Bronchial smooth muscle cell (primary cell): ENCODE results near the gene MAN1B1. TPM values are rescaled to one million over a fixed set of nuclear protein-coding genes. Genes with fewer than 3 reads are reported as not detected.

Experiments used
- total RNA-seq: library from RNA; depleted of rRNA; stranded (reverse); fragments of >200 nt; gene quantifications from 2 replicates; pipeline ENCODE4 v1.2.1, GENCODE V29; 2014

Gene MAN1B1
- total RNA-seq, result 73.7 and 76.9 TPM in 2 replicates

DNA sequence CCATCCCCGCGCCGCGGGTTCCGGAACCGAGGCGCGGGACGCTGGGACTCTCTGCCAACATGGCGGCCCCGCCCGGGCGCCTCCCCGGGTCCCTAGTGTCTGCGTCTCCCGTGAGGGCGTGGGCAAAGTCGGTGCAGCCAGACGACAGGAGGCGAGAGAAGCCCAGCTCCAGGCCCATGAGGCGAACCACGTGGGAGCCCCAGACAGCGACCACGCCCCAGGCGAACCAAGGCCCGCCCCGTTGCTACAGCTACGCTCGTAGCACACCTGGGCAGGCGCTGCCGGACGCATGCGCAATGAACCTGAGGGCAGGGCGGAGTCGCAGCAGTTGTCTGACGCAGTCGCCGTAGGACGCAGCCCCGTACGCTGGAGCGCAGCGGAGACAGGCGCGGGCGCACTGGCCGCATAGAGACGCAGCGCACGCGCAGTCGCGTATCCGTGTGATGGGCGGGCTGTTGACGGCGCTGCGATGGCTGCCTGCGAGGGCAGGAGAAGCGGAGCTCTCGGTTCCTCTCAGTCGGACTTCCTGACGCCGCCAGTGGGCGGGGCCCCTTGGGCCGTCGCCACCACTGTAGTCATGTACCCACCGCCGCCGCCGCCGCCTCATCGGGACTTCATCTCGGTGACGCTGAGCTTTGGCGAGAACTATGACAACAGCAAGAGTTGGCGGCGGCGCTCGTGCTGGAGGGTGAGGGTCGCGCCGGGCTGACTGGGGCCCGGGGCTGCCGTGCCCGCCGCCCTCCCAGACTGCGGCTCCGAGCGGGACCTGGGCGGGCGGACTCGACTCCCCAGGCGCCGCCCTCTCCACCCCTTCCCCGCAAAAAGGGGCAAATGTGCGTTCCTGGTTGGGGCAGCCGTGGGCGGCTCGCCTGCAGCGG is at the start of gene MAN1B1:
MAN1B1 (plus strand) TSS at position 455 of the 878 bp plus-strand sequence; CDS start at position 470, 15 bp downstream.

DNA sequence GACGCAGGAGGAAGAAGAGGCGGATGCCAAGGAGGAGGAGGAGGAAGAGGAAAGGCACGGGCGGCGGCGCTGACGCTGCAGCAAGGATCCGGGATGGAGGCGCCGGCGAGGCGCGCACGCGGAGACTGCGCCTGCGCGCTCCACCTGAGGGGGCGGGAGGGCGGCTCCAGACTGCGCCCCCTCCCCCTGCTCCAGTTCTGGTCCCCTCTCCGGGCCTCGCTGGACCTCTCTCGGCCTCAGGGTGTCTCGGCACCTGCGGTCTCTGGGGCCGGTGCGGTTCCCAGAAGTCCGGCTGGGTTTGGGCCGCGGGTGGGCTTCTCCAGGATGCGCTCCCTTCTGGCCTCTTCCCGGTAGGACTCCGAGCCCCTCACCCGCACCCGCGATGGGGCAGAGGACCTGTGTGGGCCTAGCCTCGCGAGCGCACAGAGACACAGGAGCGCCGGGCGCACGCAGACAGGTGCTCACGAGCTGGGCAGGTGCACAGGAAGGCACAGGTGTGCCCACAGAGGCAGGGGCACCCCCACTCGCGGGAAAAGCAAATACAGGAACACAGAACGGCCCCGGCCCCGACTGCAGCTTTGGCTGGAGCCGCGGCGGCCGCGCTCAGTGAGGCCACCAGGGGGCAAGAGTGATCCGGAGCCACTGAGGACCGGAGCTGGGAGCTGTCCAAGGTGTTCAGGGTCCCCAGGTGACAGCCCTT is 40.5 kb upstream of the MAN1B1 start, which contains the start of gene NPDC1:
NPDC1 (minus strand) TSS at position 90 of the 700 bp plus-strand sequence. CDS start 188 bp downstream, outside the sequence.

DNA sequence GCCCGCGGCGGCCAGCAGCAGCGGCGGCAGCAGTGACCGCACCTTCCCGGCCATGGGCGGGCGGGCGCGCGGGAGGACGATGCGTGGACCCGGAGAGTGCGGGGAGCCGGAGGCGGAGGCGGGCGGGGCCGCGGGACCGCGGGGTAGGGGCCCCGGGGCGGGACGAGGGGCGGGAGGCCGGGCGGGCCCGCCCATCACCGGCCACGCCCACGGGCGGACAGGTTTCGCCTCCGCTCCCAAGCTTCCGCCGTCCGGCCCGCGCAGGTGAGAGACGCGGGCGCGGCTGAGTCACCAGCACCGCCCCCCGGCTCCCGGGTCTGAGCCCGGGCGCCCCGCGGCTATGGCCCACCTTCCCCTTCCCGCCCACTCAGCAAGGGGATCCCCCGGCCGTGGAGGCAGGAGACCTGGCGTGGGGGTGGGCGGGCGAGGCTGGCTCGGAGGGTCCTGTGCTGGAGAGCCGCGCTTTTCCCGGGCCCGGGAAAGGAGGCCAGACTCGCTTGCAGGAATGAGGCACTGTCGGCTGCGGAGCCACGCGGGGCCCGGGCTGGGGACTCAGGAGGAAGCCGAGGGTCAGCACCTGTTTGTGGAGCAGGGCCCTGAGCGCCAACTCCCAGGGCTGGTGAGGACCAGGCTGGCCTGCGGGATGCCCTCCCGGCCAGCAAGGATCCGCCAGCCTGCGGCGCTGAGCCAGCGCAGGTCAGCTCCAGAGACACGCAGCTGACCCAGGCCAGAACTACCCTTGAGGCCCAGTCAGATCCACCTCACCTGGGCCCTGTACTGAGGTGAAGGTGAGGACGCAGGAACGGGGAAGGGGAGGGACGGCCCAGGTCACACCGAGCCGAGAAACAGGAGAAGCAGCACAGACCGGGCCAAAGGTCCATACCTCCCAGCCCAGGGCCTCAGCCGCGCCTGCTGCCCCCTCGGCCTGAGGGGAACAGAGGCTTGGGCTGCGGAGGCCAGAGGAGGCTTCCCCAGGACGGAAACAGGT is 32.5 kb upstream of the MAN1B1 start, which contains the start of gene ENTPD2:
ENTPD2 (minus strand) TSS at position 118 of the 988 bp plus-strand sequence; CDS start at position 54, 64 bp downstream.

DNA sequence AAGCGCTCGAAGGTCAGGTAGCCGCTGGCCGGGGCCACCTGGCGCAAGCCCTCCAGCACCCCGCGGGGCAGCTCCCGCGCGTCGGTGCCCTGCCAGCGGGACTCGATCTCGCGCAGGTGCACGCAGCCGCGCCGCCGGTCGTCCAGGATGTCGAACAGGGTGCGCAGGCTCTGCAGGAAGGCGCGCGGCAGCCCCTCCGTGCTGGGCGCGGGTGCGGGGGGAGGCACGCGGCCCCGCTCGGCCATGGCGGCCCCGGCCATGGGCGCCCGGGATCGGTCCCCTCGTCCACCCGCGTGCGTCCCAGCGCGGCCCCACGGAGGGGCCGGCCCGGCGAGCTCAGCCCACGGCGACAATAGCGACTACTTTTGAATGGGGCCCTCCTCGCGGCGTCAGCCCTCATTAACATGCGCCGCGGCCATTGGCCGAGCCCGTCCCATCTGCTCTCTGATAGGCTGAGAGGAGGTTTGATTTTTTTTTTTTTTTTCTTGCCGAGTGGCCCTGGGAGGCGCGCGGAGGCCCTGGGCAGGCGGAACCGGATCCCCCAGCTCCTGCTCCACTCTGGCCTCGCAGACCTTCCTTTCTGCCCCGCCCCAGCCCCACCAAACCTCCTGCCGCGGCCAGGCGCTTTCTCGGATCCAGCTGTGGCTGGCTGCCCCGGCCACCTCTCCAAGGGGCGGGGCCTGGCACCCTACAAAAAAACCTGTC is 16.4 kb upstream of the MAN1B1 start, which contains the start of gene SAPCD2:
SAPCD2 (minus strand) TSS at position 357 of the 705 bp plus-strand sequence; CDS start at position 260, 97 bp downstream.

DNA sequence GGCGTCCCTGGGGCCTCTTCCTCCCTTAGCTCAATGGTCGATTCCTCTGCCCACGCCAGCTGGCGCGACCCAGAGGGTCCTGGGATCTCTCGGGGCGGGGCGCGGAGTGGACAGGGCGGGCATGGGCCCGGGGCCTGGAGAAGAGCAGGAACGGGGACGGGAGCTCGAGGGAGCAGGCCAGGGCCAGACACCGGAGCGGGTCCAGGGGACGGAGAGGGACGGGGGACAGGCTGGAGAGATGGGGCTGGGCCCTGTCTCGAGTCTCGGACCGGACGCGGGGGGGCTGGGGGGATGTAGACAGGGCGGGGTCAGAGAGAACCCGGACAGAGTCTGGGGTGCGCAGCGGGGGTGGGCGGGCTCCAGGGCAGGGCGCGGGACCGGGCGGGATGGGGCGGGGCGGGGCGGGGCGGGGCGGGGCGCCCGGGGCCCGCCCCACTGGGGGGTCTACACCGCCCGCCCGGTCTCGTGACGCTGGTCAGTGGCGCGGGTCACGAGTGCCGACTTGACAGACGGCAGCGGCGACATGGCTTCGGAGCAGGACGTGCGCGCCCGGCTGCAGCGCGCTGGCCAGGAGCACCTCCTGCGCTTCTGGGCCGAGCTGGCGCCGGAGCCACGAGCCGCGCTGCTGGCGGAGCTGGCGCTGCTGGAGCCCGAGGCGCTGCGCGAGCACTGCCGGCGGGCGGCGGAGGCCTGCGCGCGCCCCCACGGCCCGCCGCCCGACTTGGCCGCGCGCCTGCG is 9.6 kb upstream of the MAN1B1 start, which contains the start of gene UAP1L1:
UAP1L1 (plus strand) TSS at position 508 of the 738 bp plus-strand sequence; CDS start at position 524, 16 bp downstream.

DNA sequence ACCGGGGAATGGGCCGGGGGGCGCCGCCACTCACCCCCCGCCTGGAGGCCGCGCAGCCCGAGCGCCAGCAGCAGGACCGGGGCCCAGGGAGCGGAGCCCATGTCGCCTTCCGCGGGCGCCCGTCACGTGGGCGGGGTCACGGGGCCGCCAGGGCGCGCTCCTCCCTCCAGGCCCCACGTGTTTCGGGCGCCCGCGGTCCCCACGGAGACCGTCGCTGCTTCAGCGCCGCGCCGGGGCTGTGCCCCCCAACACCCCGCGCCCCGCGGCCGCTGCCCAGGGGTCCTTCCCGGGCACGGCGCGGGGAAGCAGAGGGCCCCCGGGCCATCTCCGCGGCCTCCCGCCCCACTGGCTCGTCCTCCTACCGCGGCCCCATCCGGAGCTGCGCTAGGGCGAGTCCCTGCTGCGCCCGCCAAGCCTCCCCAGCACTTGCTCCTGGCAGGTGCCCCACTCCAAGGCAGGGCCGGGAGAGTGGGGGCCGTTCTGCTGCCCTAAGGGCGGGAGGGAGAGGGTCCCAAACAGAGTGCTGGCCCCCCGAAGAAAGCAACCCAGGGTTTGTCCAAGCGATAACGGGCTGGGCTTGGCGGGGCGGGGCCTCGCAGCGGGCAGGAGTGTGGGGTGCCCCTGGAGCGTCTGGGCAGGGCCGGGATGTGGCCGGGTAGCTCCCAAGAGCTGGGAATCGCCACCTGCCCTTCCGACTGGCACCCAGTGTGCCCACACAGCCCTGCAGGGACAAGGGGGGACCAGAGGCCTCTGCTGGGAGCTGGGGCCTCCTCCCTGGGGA is 28.0 kb downstream of the MAN1B1 start, which contains the start of gene DPP7:
DPP7 (minus strand) TSS at position 121 of the 781 bp plus-strand sequence; CDS start at position 101, 20 bp downstream.

DNA sequence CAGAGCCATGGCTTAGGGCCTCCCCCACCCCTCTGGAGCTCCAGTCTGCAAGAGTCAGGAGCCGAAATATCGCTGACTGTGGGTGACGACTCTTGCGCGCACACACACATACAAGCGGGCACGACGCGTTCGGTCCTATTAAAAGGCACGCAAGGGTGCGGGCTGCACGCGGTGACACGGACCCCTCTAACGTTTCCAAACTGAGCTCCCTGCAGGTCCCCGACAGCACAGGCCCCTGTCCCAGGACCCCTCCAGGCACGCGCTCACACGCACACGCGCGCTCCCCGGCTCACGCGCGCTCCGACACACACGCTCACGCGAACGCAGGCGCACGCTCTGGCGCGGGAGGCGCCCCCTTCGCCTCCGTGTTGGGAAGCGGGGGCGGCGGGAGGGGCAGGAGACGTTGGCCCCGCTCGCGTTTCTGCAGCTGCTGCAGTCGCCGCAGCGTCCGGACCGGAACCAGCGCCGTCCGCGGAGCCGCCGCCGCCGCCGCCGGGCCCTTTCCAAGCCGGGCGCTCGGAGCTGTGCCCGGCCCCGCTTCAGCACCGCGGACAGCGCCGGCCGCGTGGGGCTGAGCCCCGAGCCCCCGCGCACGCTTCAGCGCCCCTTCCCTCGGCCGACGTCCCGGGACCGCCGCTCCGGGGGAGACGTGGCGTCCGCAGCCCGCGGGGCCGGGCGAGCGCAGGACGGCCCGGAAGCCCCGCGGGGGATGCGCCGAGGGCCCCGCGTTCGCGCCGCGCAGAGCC is 52.1 kb downstream of the MAN1B1 start, which contains the start of gene GRIN1:
GRIN1 (plus strand) TSS at position 433 of the 746 bp plus-strand sequence. CDS start 333 bp downstream, outside the sequence.

Other genes starting within 250 kb of the MAN1B1 start
- gene AJM1, start 244.5 kb upstream of the MAN1B1 start, total RNA-seq, result 0.95 and 1.5 TPM in 2 replicates
- 177 and 292 TPM in 2 replicates for gene PHPT1, start 237.6 kb upstream of the MAN1B1 start, total RNA-seq
- 0.32 and 1.1 TPM in 2 replicates for gene MAMDC4, start 234.6 kb upstream of the MAN1B1 start, total RNA-seq
- 386 and 552 TPM in 2 replicates for gene EDF1, start 220.7 kb upstream of the MAN1B1 start, total RNA-seq
- gene TRAF2, start 200.5 kb upstream of the MAN1B1 start, total RNA-seq, result 6.0 and 9.2 TPM in 2 replicates
- 107 and 184 TPM in 2 replicates for gene FBXW5, start 142.2 kb upstream of the MAN1B1 start, total RNA-seq
- 0.32 and 0.69 TPM in 2 replicates for gene C8G, start 141.7 kb upstream of the MAN1B1 start, total RNA-seq
- gene LCN12, start 134.7 kb upstream of the MAN1B1 start, total RNA-seq, result not detected in 2 replicates
- gene PTGDS, start 109.5 kb upstream of the MAN1B1 start, total RNA-seq, result 0.79 and 6.0 TPM in 2 replicates
- gene LCNL1, start 104.0 kb upstream of the MAN1B1 start, total RNA-seq, result 0.16 and 0.34 TPM in 2 replicates
- gene PAXX, start 94.6 kb upstream of the MAN1B1 start, total RNA-seq, result 5.8 and 8.5 TPM in 2 replicates
- gene CLIC3, start 90.4 kb upstream of the MAN1B1 start, total RNA-seq, result 6.8 and 8.2 TPM in 2 replicates
- gene ABCA2, start 58.7 kb upstream of the MAN1B1 start, total RNA-seq, result 14.2 and 23.9 TPM in 2 replicates
- not detected in 2 replicates for gene FUT7, start 54.9 kb upstream of the MAN1B1 start, total RNA-seq
- gene NPDC1, start 40.8 kb upstream of the MAN1B1 start, total RNA-seq, result 11.5 and 13.1 TPM in 2 replicates
- under 0.01 TPM in 1 of 2 replicates, not detected in the other for gene ENTPD2, start 32.9 kb upstream of the MAN1B1 start, total RNA-seq
- gene SAPCD2, start 16.4 kb upstream of the MAN1B1 start, total RNA-seq, result 0.26 and 0.47 TPM in 2 replicates
- 16.2 and 18.1 TPM in 2 replicates for gene UAP1L1, start 9.5 kb upstream of the MAN1B1 start, total RNA-seq
- 67.8 and 115 TPM in 2 replicates for gene DPP7, start 27.7 kb downstream of the MAN1B1 start, total RNA-seq
- gene GRIN1, start 52.2 kb downstream of the MAN1B1 start, total RNA-seq, result under 0.01 TPM in 1 of 2 replicates, not detected in the other
- not detected in 2 replicates for gene LRRC26, start 83.1 kb downstream of the MAN1B1 start, total RNA-seq
- not detected in 2 replicates for gene TMEM210, start 85.1 kb downstream of the MAN1B1 start, total RNA-seq
- gene ANAPC2, start 101.6 kb downstream of the MAN1B1 start, total RNA-seq, result 27.1 and 29.3 TPM in 2 replicates
- 58.4 and 64.2 TPM in 2 replicates for gene SSNA1, start 101.7 kb downstream of the MAN1B1 start, total RNA-seq
- 3.9 and 5.4 TPM in 2 replicates for gene TPRN, start 113.8 kb downstream of the MAN1B1 start, total RNA-seq
- gene TMEM203, start 118.7 kb downstream of the MAN1B1 start, total RNA-seq, result 26.8 and 30.9 TPM in 2 replicates
- 2.2 and 2.3 TPM in 2 replicates for gene NDOR1, start 118.7 kb downstream of the MAN1B1 start, total RNA-seq
- 0.09 and 0.16 TPM in 2 replicates for gene RNF208, start 135.3 kb downstream of the MAN1B1 start, total RNA-seq
- gene CYSRT1, start 138.2 kb downstream of the MAN1B1 start, total RNA-seq, result 0.17 and 0.63 TPM in 2 replicates
- 0.09 TPM in 1 of 2 replicates, not detected in the other for gene RNF224, start 140.5 kb downstream of the MAN1B1 start, total RNA-seq
- gene SLC34A3, start 143.9 kb downstream of the MAN1B1 start, total RNA-seq, result not detected in 2 replicates
- 84.7 and 125 TPM in 2 replicates for gene TUBB4B, start 154.3 kb downstream of the MAN1B1 start, total RNA-seq
- gene STPG3, start 164.3 kb downstream of the MAN1B1 start, total RNA-seq, result 0.16 TPM in 1 of 2 replicates, not detected in the other
- gene NELFB, start 168.3 kb downstream of the MAN1B1 start, total RNA-seq, result 39.2 and 49.2 TPM in 2 replicates
- gene TOR4A, start 190.7 kb downstream of the MAN1B1 start, total RNA-seq, result 5.8 and 11.5 TPM in 2 replicates
- 0.09 and 0.16 TPM in 2 replicates for gene NRARP, start 215.3 kb downstream of the MAN1B1 start, total RNA-seq